A673 (cell line): ENCODE data around the gene KIN.

Experiments used
- EZH2 ChIP-seq: fragments of 200-600 bp; sonication (generic); IDR thresholded peaks from 2 replicates; pipeline ENCODE4 v1.6.1; 2017; ENCODE audit warnings: borderline replicate concordance, low read depth, mild to moderate bottlenecking, mixed read lengths, antibody characterized with exemption, low read length; ENCODE audit not compliant: poor library complexity, severe bottlenecking
- TF ChIP-seq, protein P1 (sequence below): fragments of 300-800, 200-600 bp; sonication (generic); conservative IDR thresholded peaks from 2 replicates; pipeline ENCODE4 v1.5.1; 2017; ENCODE audit warnings: low read depth, mild to moderate bottlenecking, antibody characterized with exemption, low read length, moderate library complexity, mixed read lengths

DNA sequence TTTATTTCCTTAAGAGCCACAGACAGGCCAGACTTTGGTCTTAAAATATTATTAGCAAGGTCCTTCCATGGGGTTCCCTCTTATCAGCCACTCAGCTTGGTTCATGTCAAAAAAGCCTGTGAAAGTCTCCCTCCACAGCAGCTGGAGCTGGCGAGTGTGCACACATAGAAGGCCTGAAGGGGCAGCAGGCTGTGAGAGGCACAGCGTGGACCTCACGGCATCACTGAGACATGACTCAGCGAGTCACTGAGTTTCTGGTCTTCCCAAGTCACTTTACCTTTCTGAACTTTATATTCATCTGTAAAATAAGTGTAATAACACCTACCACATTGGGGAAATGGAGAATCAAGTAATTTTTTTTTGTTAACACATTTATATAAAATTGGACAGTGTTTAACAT, 39.2 kb upstream of the KIN start:
- TF ChIP-seq, protein P1, sequence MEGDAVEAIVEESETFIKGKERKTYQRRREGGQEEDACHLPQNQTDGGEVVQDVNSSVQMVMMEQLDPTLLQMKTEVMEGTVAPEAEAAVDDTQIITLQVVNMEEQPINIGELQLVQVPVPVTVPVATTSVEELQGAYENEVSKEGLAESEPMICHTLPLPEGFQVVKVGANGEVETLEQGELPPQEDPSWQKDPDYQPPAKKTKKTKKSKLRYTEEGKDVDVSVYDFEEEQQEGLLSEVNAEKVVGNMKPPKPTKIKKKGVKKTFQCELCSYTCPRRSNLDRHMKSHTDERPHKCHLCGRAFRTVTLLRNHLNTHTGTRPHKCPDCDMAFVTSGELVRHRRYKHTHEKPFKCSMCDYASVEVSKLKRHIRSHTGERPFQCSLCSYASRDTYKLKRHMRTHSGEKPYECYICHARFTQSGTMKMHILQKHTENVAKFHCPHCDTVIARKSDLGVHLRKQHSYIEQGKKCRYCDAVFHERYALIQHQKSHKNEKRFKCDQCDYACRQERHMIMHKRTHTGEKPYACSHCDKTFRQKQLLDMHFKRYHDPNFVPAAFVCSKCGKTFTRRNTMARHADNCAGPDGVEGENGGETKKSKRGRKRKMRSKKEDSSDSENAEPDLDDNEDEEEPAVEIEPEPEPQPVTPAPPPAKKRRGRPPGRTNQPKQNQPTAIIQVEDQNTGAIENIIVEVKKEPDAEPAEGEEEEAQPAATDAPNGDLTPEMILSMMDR: no peak
- no peak for TF ChIP-seq EZH2
